ENCODE data around the gene DNAH8.

- no peak for TF ChIP-seq CTCF (IDR thresholded peaks at IDR 0.05)
- no peak for TF ChIP-seq POLR2A (IDR thresholded peaks at IDR 0.05; ENCODE audit: low read depth)
These were observed 362.9 kb downstream of the DNAH8 start for GRCh38 chr6:39077882-39078594.

All from esophagus muscularis mucosa (tissue), 3 donors.